ENCODE measurements around the gene LRFN5. TPM values are rescaled to one million over a fixed set of nuclear protein-coding genes. Genes with fewer than 3 reads are reported as not detected.

LRFN5 gene
- total and polyA plus RNA-seq, 9 of the 15 experiments (the other 6 are each of a cell fraction or from before 2014, with no cell fraction given), result 0.01 to 0.27 (median 0.09) TPM; not detected in 1

GRCh38 chr14:41615011-41615595 is 8.4 kb downstream of the LRFN5 start (continued):
- TF ChIP-seq KLF6 (CRISPR knock-in tag; IDR thresholded peaks at IDR 0.05; ENCODE audit: borderline replicate concordance) (no peak), XRCC3 (IDR thresholded peaks at IDR 0.05) (no peak), ZKSCAN3 (CRISPR knock-in tag; IDR thresholded peaks at IDR 0.05) (no peak), CHD1 (IDR thresholded peaks at IDR 0.05; ENCODE audit: low read length) (no peak), ZNF79 (CRISPR knock-in tag; IDR thresholded peaks at IDR 0.05; ENCODE audit: low read depth) (no peak)

- no peak for FAIRE-seq
- Histone ChIP-seq H3K4me3 (no peak overlapping the region), H3K36me3 (ENCODE audit: control insufficient read depth, insufficient read depth, low read length) (no peaks in the 10 kb centered on the region), H3K4me1 (replicated peaks in 1 of 2; ENCODE audit: control insufficient read depth in 2 of 2, insufficient read depth in 2 of 2, low read length in 2 of 2) (no peaks in the 10 kb centered on the region), H3K79me2 (ENCODE audit: control insufficient read depth, insufficient read depth, low read length) (no peaks in the 10 kb centered on the region), H3K27ac (ENCODE audit: extremely low read depth, low read depth, low read length) (no peak overlapping the region), H3K4me2 (ENCODE audit: insufficient read depth, low read length) (no peak overlapping the region), H2AFZ (ENCODE audit: low read depth, low read length) (no peak overlapping the region), H4K20me1 (replicated peaks; ENCODE audit: control insufficient read depth, insufficient read depth, low read length) (no peaks in the 10 kb centered on the region), H3K9me3 (replicated peaks; ENCODE audit: control insufficient read depth, insufficient read depth, low read depth, low read length) (no peaks in the 10 kb centered on the region), H3K9ac (ENCODE audit: insufficient read depth in 1 of 2, low read depth in 2 of 2, low read length in 2 of 2) (no peak overlapping the region), H3K9me1 (ENCODE audit: control insufficient read depth, insufficient read depth, low read length) (no peaks in the 10 kb centered on the region), H3K27me3 (ENCODE audit: control insufficient read depth in 2 of 2, insufficient read depth in 2 of 2, low read length in 2 of 2) (no peaks in the 10 kb centered on the region)
- TF ChIP-seq NR3C1 (CRISPR knock-in tag; IDR thresholded peaks at IDR 0.05) (no peak), THRAP3 (IDR thresholded peaks at IDR 0.05; ENCODE audit: borderline replicate concordance) (no peak), USF2 (CRISPR knock-in tag; IDR thresholded peaks at IDR 0.05) (no peak), BRCA1 (IDR thresholded peaks at IDR 0.05) (no peak), BRCA1 (CRISPR knock-in tag; IDR thresholded peaks at IDR 0.05) (no peak), CC2D1A (IDR thresholded peaks at IDR 0.05) (no peak), POLR2AphosphoS5 (IDR thresholded peaks at IDR 0.05; ENCODE audit: control insufficient read depth, insufficient read depth, low read depth, low read length) (no peak), KAT7 (CRISPR knock-in tag; IDR thresholded peaks at IDR 0.05; ENCODE audit: borderline replicate concordance) (no peak), ZKSCAN1 (IDR thresholded peaks at IDR 0.05; ENCODE audit: low read depth, low read length) (no peak), HMG20A (CRISPR knock-in tag; conservative IDR thresholded peaks at IDR 0.05) (no peak), BDP1 (IDR thresholded peaks at IDR 0.05; ENCODE audit: insufficient read depth, insufficient read length) (no peak)
- no peak for ATAC-seq
- intact Hi-C loops (cut with micrococcal nuclease) (no loop called here), in situ Hi-C loops (cut with MboI) (no loop called here)
- WGBS (ENCODE audit: insufficient coverage, low coverage, missing lambda C conversion rate), result 0% methylated on average over 1 of the region's 1 CpG
- ChIA-PET CTCF (ENCODE audit: low intra/inter-chr PET ratio) (no interaction called here), POLR2A (no interaction called here)
- DNase-seq (ENCODE audit: extremely low read depth in 1 of 4, low spot score in 3 of 4), result no peak
- no TSS peak for BruUV-seq (replicated peaks)
These were observed 17.1 kb downstream of the LRFN5 start for GRCh38 chr14:41623736-41624135.

Measured in K562 (cell line).